PC-3 (cell line): Measurements from ENCODE around the gene BCO1. TPM values are rescaled to one million over a fixed set of nuclear protein-coding genes. Genes with fewer than 3 reads are reported as not detected.

ENCODE experiments used
- ATAC-seq: fragments of 200-7000 bp; cut with Tn5 transposase; 2 replicates; pipeline ENCODE4 v1.9.1; 2020; ENCODE audit warnings: mild to moderate bottlenecking, moderate library complexity
- BruUV-seq: library from RNA; stranded (reverse); fragments of 400-500 nt; replicated peaks from 2 replicates; lab custom pipeline; 2021; lab: Mats Ljungman, UMichigan
- CTCF ChIA-PET: fragments of 300-600 bp; sonication (Branson Sonifier 250); formaldehyde crosslinking; loops from one replicate; lab custom pipeline; 2022; ENCODE audit warnings: antibody characterized with exemption; lab: Charles Lee
- POLR2A ChIA-PET: fragments of 300-600 bp; sonication (Branson Sonifier 250); formaldehyde crosslinking; loops from one replicate; lab custom pipeline; 2022; ENCODE audit warnings: antibody characterized with exemption; ENCODE audit not compliant: unreplicated experiment; lab: Charles Lee
- DNase-seq: peaks from one replicate; pipeline ENCODE4 v3.0.0-alpha.2; 2015
- H2AFZ ChIP-seq: fragments of 300-600 bp; sonication (generic); 2 replicates; pipeline ENCODE4 v1.6.0; 2016; ENCODE audit warnings: antibody characterized with exemption, low read length
- H3F3A ChIP-seq: fragments of 300-600 bp; sonication (generic); one replicate; pipeline ENCODE4 v1.6.0; 2017; ENCODE audit warnings: antibody characterized with exemption, low read length, control low read depth, mild to moderate bottlenecking; ENCODE audit not compliant: unreplicated experiment
- H3K27ac ChIP-seq: fragments of 300-600 bp; sonication (generic); 2 replicates; pipeline ENCODE4 v1.5.1; 2016; ENCODE audit warnings: mild to moderate bottlenecking, low read length
- H3K27me3 ChIP-seq: fragments of 300-600 bp; sonication (generic); 2 replicates; pipeline ENCODE4 v1.6.1; 2016; ENCODE audit warnings: low read length, mixed read lengths
- H3K36me3 ChIP-seq: fragments of 300-600 bp; sonication (generic); 2 replicates; pipeline ENCODE4 v1.6.1; 2016; ENCODE audit warnings: low read depth, mixed run types, low read length, mixed read lengths
- H3K4me1 ChIP-seq: fragments of 300-600 bp; sonication (generic); 2 replicates; pipeline ENCODE4 v1.5.1; 2016; ENCODE audit warnings: low read length; ENCODE audit not compliant: insufficient read depth
- H3K4me2 ChIP-seq: fragments of 300-600 bp; sonication (generic); 2 replicates; pipeline ENCODE4 v1.6.0; 2016; ENCODE audit warnings: low read length
- H3K4me3 ChIP-seq: fragments of 300-600 bp; sonication (generic); 2 replicates; pipeline ENCODE4 v1.5.1; 2016; ENCODE audit warnings: mild to moderate bottlenecking, low read length, mixed read lengths
- H3K79me2 ChIP-seq: fragments of 300-600 bp; sonication (generic); 2 replicates; pipeline ENCODE4 v1.6.1; 2017; ENCODE audit warnings: low read length, mixed read lengths
- H3K9ac ChIP-seq: fragments of 300-600 bp; sonication (generic); 2 replicates; pipeline ENCODE4 v1.6.0; 2016; ENCODE audit warnings: mild to moderate bottlenecking, low read length
- H3K9me2 ChIP-seq: fragments of 300-600 bp; sonication (generic); replicated peaks from 2 replicates; pipeline ENCODE4 v1.6.1; 2016; ENCODE audit warnings: mixed run types, low read length, mixed read lengths
- H3K9me3 ChIP-seq: fragments of 300-600 bp; sonication (generic); 2 replicates; pipeline ENCODE4 v1.6.1; 2016; ENCODE audit warnings: low read length, mixed read lengths
- H4K20me1 ChIP-seq: fragments of 300-600 bp; sonication (generic); 2 replicates; pipeline ENCODE4 v1.6.1; 2016; ENCODE audit warnings: low read length, mixed read lengths
- CTCF ChIP-seq: fragments of 300-600 bp; sonication (generic); conservative IDR thresholded peaks from 2 replicates; pipeline ENCODE4 v1.5.1; 2017; ENCODE audit warnings: antibody characterized with exemption, low read depth, mild to moderate bottlenecking, low read length
- EZH2 ChIP-seq: fragments of 300-600 bp; sonication (generic); IDR thresholded peaks from one replicate; pipeline ENCODE4 v1.6.1; 2017; ENCODE audit warnings: antibody characterized with exemption, mild to moderate bottlenecking, low read length; ENCODE audit not compliant: unreplicated experiment
- EZH2phosphoT487 ChIP-seq: fragments of 300-600 bp; sonication (generic); IDR thresholded peaks from 2 replicates; pipeline ENCODE4 v1.6.1; 2018; ENCODE audit warnings: mild to moderate bottlenecking, antibody characterized with exemption, low read length, borderline replicate concordance
- intact Hi-C: fragments of 100-400 bp; cut with micrococcal nuclease; formaldehyde crosslinking; loops from 2 replicates; pipeline ENCODE4 v1.9.0; 2023
- total RNA-seq: library from RNA; depleted of rRNA; stranded (reverse); fragments of >200 nt; gene quantifications from 2 replicates; pipeline ENCODE4 v1.2.3, GENCODE V29; 2014

BCO1 gene
- total RNA-seq, 1 experiment from 2014 or later, result not detected

GRCh38 chr16:81201267-81201666 is 37.2 kb upstream of the BCO1 start:
- Histone ChIP-seq H3K79me2 (no peaks in the 10 kb centered on the region), H4K20me1 (no peaks in the 10 kb centered on the region), H3K9me3 (no peaks in the 10 kb centered on the region), H3K27ac (no peak overlapping the region), H3K36me3 (no peaks in the 10 kb centered on the region), H2AFZ (no peak overlapping the region), H3K4me2 (no peak overlapping the region), H3K9ac (no peak overlapping the region), H3K9me2 (no peaks in the 10 kb centered on the region), H3K4me3 (no peak overlapping the region), H3F3A (no peaks in the 10 kb centered on the region), H3K27me3 (no peaks in the 10 kb centered on the region), H3K4me1 (peaks cover 6% of the 10 kb centered on the region; the same call in 1 of the 2 replicates)
- intact Hi-C loops, result loop anchor here (10.0 kb wide), 2 partner anchors 154 to 166 kb away; partner anchors contain the start of gene ATMIN
- peak; percentile 74 for DNase-seq
- CTCF ChIA-PET, result interaction anchor here (0.5 to 0.6 kb wide), 3 partner anchors 37 to 1123 kb away, joined by 3 to 6 read pairs (median 3); partner anchors contain the start of gene ATMIN
- ATAC-seq, result peak; percentile 94
- no peak for TF ChIP-seq EZH2
- no peak for TF ChIP-seq CTCF
- TF ChIP-seq EZH2phosphoT487, result no peak
- BruUV-seq, result no TSS peak
- POLR2A ChIA-PET, result no interaction called here

GRCh38 chr16:81204798-81205680 is 33.5 kb upstream of the BCO1 start:
- H4K20me1 ChIP-seq, result no peaks in the 10 kb centered on the region
- no peaks in the 10 kb centered on the region for H3K27me3 ChIP-seq
- H3K9ac ChIP-seq, result no peak overlapping the region
- no peak overlapping the region for H3K4me3 ChIP-seq
- intact Hi-C loops, result loop anchor here (1.0 to 10.0 kb wide), 3 partner anchors 150 to 533 kb away; partner anchors contain the start of gene ATMIN
- no peaks in the 10 kb centered on the region for H3K36me3 ChIP-seq
- POLR2A ChIA-PET, result no interaction called here
- DNase-seq (peak; percentile 59), ATAC-seq (0 out of 2 replicates have a peak, but pooled peaks have one; percentile 16)
- H3K9me3 ChIP-seq, result no peaks in the 10 kb centered on the region
- BruUV-seq, result no TSS peak
- H3K4me2 ChIP-seq, result no peak overlapping the region
- H3K4me1 ChIP-seq, result peaks cover 6% of the 10 kb centered on the region; the same call in 1 of the 2 replicates
- no peaks in the 10 kb centered on the region for H3F3A ChIP-seq
- H3K9me2 ChIP-seq, result no peaks in the 10 kb centered on the region
- H2AFZ ChIP-seq, result no peak overlapping the region
- no peak overlapping the region for H3K27ac ChIP-seq
- CTCF ChIA-PET, result interaction anchor here (0.6 to 0.7 kb wide), 2 partner anchors 8 to 33 kb away, joined by 3 to 5 read pairs; partner anchors contain the start of gene BCO1
- TF ChIP-seq EZH2, result no peak
- no peak for TF ChIP-seq EZH2phosphoT487
- TF ChIP-seq CTCF, result peak; percentile 71
- no peaks in the 10 kb centered on the region for H3K79me2 ChIP-seq
